HEK293T (cell line): Measurements from ENCODE around the gene PTTG1IP.

ENCODE experiments used
- BHLHE40 ChIP-seq: fragments of 450-650 bp; IDR thresholded peaks from 2 replicates; pipeline ENCODE4 v1.6.1; 2016; ENCODE audit warnings: mild to moderate bottlenecking, moderate library complexity, borderline replicate concordance
- ELF4 ChIP-seq: fragments of 450-650 bp; IDR thresholded peaks from 2 replicates; pipeline ENCODE4 v1.6.1; 2017; ENCODE audit warnings: antibody characterized with exemption
- L3MBTL2 ChIP-seq: fragments of 450-650 bp; conservative IDR thresholded peaks from 2 replicates; pipeline ENCODE4 v1.6.1; 2016; ENCODE audit warnings: mild to moderate bottlenecking
- NFRKB ChIP-seq: fragments of 450-650 bp; IDR thresholded peaks from 2 replicates; pipeline ENCODE4 v1.6.1; 2016; ENCODE audit warnings: mild to moderate bottlenecking, moderate library complexity
- PKNOX1 ChIP-seq: fragments of 450-650 bp; IDR thresholded peaks from 2 replicates; pipeline ENCODE4 v1.6.1; 2016
- SP1 ChIP-seq: fragments of 450-650 bp; IDR thresholded peaks from 2 replicates; pipeline ENCODE4 v1.6.1; 2017
- SUZ12 ChIP-seq: fragments of 450-650 bp; IDR thresholded peaks from 2 replicates; pipeline ENCODE4 v1.6.1; 2016; ENCODE audit warnings: mild to moderate bottlenecking

- no peak for TF ChIP-seq SP1
- TF ChIP-seq PKNOX1 = no peak
- TF ChIP-seq SUZ12 = no peak
- no peak for TF ChIP-seq NFRKB
- no peak for TF ChIP-seq BHLHE40
- no peak for TF ChIP-seq L3MBTL2
- TF ChIP-seq ELF4 = no peak
These were observed 37.0 kb upstream of the PTTG1IP start for GRCh38 chr21:44910229-44911067.
